SH-SY5Y (cell line): ENCODE data around the gene ARHGEF11.

Source experiments
- GATA2 ChIP-seq: IDR thresholded peaks from 2 replicates; pipeline ENCODE4 v1.6.1; 2011; ENCODE audit warnings: mild to moderate bottlenecking, low read depth, low read length
- GATA3 ChIP-seq: IDR thresholded peaks from 2 replicates; pipeline ENCODE4 v1.6.1; 2011; ENCODE audit warnings: low read depth, mild to moderate bottlenecking, low read length, moderate library complexity

DNA sequence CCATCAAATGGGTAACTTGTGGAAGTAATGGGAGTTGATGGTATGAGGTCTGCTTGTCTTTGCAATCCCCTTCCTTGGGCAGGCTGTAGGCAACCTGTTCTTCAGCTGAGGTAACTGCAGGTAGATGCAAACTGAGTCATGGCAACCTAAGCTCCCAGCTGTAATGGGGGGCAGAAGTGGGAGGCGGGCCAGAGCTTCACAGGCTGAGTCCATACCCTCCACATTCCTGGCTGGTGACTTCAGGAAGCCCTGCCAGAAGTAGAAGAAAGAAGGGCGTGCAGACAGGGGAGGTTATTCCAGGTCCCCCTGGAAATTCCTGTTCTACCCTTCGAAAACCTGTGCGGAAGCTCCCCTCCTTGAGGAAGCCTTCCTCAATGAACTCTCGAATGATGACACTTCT, 44.9 kb downstream of the ARHGEF11 start:
- TF ChIP-seq GATA2 (no peak), GATA3 (no peak)
